Measurements from ENCODE around the gene LRRC34.

Gene LRRC34

GRCh38 chr3:169812332-169813235, at the start of gene LRRC34, which contains the start of gene LRRIQ4:
Gene LRRC34, minus strand, starts transcription at chr3:169812904. Its CDS starts 356 bp downstream, at chr3:169812548.
Gene LRRIQ4, plus strand, starts transcription at chr3:169812870. Its CDS starts 9,052 bp downstream, at chr3:169821922.
- peak; percentile 73 for DNase-seq (ENCODE audit: low spot score)

GRCh38 chr3:169861871-169862270, 49.2 kb upstream of the LRRC34 start:
- no peak for DNase-seq (ENCODE audit: low spot score)

GRCh38 chr3:169857811-169858210, 45.1 kb upstream of the LRRC34 start:
- DNase-seq (ENCODE audit: low spot score) = no peak

- no peak for DNase-seq (ENCODE audit: low spot score)
Observed at GRCh38 chr3:169855514-169855913, 42.8 kb upstream of the LRRC34 start.

GRCh38 chr3:169850618-169851017, 37.9 kb upstream of the LRRC34 start:
- DNase-seq (ENCODE audit: low spot score) = no peak

GRCh38 chr3:169848741-169849140, 36.0 kb upstream of the LRRC34 start:
- DNase-seq (ENCODE audit: low spot score) = no peak

GRCh38 chr3:169847896-169848295, 35.2 kb upstream of the LRRC34 start:
- no peak for DNase-seq (ENCODE audit: low spot score)

- peak; percentile 71 for DNase-seq (ENCODE audit: low spot score)
Observed at GRCh38 chr3:169846458-169847193, 33.9 kb upstream of the LRRC34 start.

- no peak for DNase-seq (ENCODE audit: low spot score)
Observed at GRCh38 chr3:169842960-169843359, 30.3 kb upstream of the LRRC34 start.

GRCh38 chr3:169841171-169841570, 28.5 kb upstream of the LRRC34 start:
- DNase-seq (ENCODE audit: low spot score) = peak; percentile 39

GRCh38 chr3:169838511-169839030, 25.9 kb upstream of the LRRC34 start:
- no peak for DNase-seq (ENCODE audit: low spot score)

- DNase-seq (ENCODE audit: low spot score) = no peak
Observed at GRCh38 chr3:169836942-169837275, 24.2 kb upstream of the LRRC34 start.

- peak; percentile 50 for DNase-seq (ENCODE audit: low spot score)
Observed at GRCh38 chr3:169836078-169836941, 23.6 kb upstream of the LRRC34 start.

- no peak for DNase-seq (ENCODE audit: low spot score)
Observed at GRCh38 chr3:169835533-169835932, 22.8 kb upstream of the LRRC34 start.

- no peak for DNase-seq (ENCODE audit: low spot score)
Observed at GRCh38 chr3:169827712-169828111, 15.0 kb upstream of the LRRC34 start.

GRCh38 chr3:169825316-169825715, 12.6 kb upstream of the LRRC34 start:
- no peak for DNase-seq (ENCODE audit: low spot score)

- DNase-seq (ENCODE audit: low spot score) = no peak
Observed at GRCh38 chr3:169822983-169823382, 10.3 kb upstream of the LRRC34 start.

- DNase-seq (ENCODE audit: low spot score) = no peak
Observed at GRCh38 chr3:169822540-169822939, 9.8 kb upstream of the LRRC34 start.

GRCh38 chr3:169822091-169822490, 9.4 kb upstream of the LRRC34 start:
- DNase-seq (ENCODE audit: low spot score) = no peak

- DNase-seq (ENCODE audit: low spot score) = no peak
Observed at GRCh38 chr3:169818316-169818715, 5.6 kb upstream of the LRRC34 start.

GRCh38 chr3:169815590-169816150, 3.0 kb upstream of the LRRC34 start:
- DNase-seq (ENCODE audit: low spot score) = no peak

Measured in germinal center (tissue), 1 donor.